ENCODE data around the gene SLIT1. TPM values are rescaled to one million over a fixed set of nuclear protein-coding genes. Genes with fewer than 3 reads are reported as not detected.

SLIT1 gene
- total and polyA plus RNA-seq, 2 of the 8 experiments (the other 6 are each of a cell fraction or from before 2014, with no cell fraction given) = 0.70 to 0.88 TPM

GRCh38 chr10:97169063-97169462, 16.7 kb downstream of the SLIT1 start:
- H3K4me2 ChIP-seq (ENCODE audit: insufficient read depth in 1 of 2, low read depth in 2 of 2, low read length in 2 of 2) = no peak overlapping the region
- H3K27me3 ChIP-seq (replicated peaks in 1 of 4; ENCODE audit: control insufficient read depth in 3 of 4, extremely low read depth in 1 of 4, insufficient read depth in 3 of 4, low read length in 3 of 4) = no peaks in the 10 kb centered on the region
- H2AK5ac ChIP-seq (ENCODE audit: low read depth, low read length) = no peak overlapping the region; the same call in 1 of the 2 replicates
- no peak overlapping the region for H3K4me3 ChIP-seq (ENCODE audit: extremely low read depth in 1 of 4, insufficient read depth in 2 of 4, low read depth in 3 of 4, low read length in 4 of 4)
- H3K23me2 ChIP-seq (ENCODE audit: low read depth, low read length) = no peaks in the 10 kb centered on the region
- no peak overlapping the region for H2BK15ac ChIP-seq (ENCODE audit: low read length)
- POLR2A ChIA-PET (ENCODE audit: partially characterized antibody) = no interaction called here
- H3K56ac ChIP-seq (replicated peaks; ENCODE audit: insufficient read length, low read depth, low read length) = no peak overlapping the region
- H3K79me2 ChIP-seq (ENCODE audit: control insufficient read depth in 1 of 2, insufficient read depth in 2 of 2, low read length in 2 of 2) = no peaks in the 10 kb centered on the region
- no peak overlapping the region for H3K23ac ChIP-seq (ENCODE audit: insufficient read length)
- no peak overlapping the region for H2AFZ ChIP-seq (ENCODE audit: low read length)
- no peak overlapping the region for H4K5ac ChIP-seq (ENCODE audit: insufficient read length, low read depth, low read length)
- no peak overlapping the region for H3K4ac ChIP-seq (replicated peaks; ENCODE audit: insufficient read length, low read depth, low read length)
- no peak overlapping the region for H2BK20ac ChIP-seq (ENCODE audit: low read length)
- no peak overlapping the region for H3K18ac ChIP-seq (ENCODE audit: extremely low read depth, low read length)
- CTCF ChIA-PET (ENCODE audit: partially characterized antibody) = interaction anchor here (0.9 to 20.0 kb wide), 3 partner anchors 11 to 96 kb away, joined by 3 to 320 read pairs (median 6); no protein-coding TSS in a partner anchor
- H2BK120ac ChIP-seq (replicated peaks; ENCODE audit: low read depth, low read length) = no peak overlapping the region
- no peak overlapping the region for H2BK12ac ChIP-seq (ENCODE audit: low read depth, low read length)
- H4K20me1 ChIP-seq (replicated peaks in 1 of 2; ENCODE audit: control insufficient read depth in 1 of 2, insufficient read depth in 2 of 2, low read length in 2 of 2) = no peaks in the 10 kb centered on the region
- no peak overlapping the region for H4K8ac ChIP-seq (ENCODE audit: extremely low read depth, insufficient read depth, low read length)
- H3K14ac ChIP-seq (ENCODE audit: insufficient read length) = no peak overlapping the region
- WGBS, 2 experiments (ENCODE audit: extremely low coverage in 1 of 2, insufficient coverage in 1 of 2, insufficient read length in 1 of 2, insufficient replicate concordance in 2 of 2, low coverage in 1 of 2, low lambda C conversion rate in 2 of 2, missing lambda C conversion rate in 1 of 2) = 80% methylated on average over 4 of the region's 5 CpGs; no CpG with 5 or more reads in 1 of the 2 experiments
- H3K79me1 ChIP-seq (ENCODE audit: low read depth, low read length) = no peaks in the 10 kb centered on the region
- no peak for FAIRE-seq
- no peak for DNase-seq (ENCODE audit: low read depth in 1 of 2, low spot score in 2 of 2)
- no peak overlapping the region for H3K9ac ChIP-seq (replicated peaks in 1 of 4; ENCODE audit: extremely low read depth in 1 of 4, low read depth in 3 of 4, low read length in 3 of 4)
- no peak overlapping the region for H3K27ac ChIP-seq (ENCODE audit: low read depth, low read length)
- H3K36me3 ChIP-seq (ENCODE audit: control insufficient read depth in 2 of 4, insufficient read depth in 4 of 4, low read length in 3 of 4) = no peaks in the 10 kb centered on the region
- H3K4me1 ChIP-seq (replicated peaks in 1 of 4; ENCODE audit: control insufficient read depth in 3 of 4, insufficient read depth in 4 of 4, low read length in 3 of 4) = peaks cover 0 to 6% (median 1%) of the 10 kb centered on the region in 4 experiments; a peak in 3 of 7 replicates
- H3K9me3 ChIP-seq (ENCODE audit: insufficient read depth in 2 of 2, low read depth in 1 of 2, low read length in 1 of 2) = no peaks in the 10 kb centered on the region
- no peak overlapping the region for H4K91ac ChIP-seq (replicated peaks; ENCODE audit: insufficient read length, low read length)
- no peak overlapping the region for H2BK5ac ChIP-seq (ENCODE audit: low read depth, low read length)
- no peak for TF ChIP-seq EGR1 (IDR thresholded peaks at IDR 0.05; ENCODE audit: borderline replicate concordance, low read depth, low read length)
- TF ChIP-seq GABPA (IDR thresholded peaks at IDR 0.05; ENCODE audit: borderline replicate concordance, insufficient read depth, low read length) = no peak
- TF ChIP-seq SIN3A (conservative IDR thresholded peaks at IDR 0.05 in 1 of 2, IDR thresholded peaks at IDR 0.05 in 1 of 2; ENCODE audit: low read depth in 1 of 2, low read length in 2 of 2) = no peak

Data from H1 (cell line).